H1 (cell line): ENCODE data around the gene DOP1A.

ENCODE experiments used
- ATF3 ChIP-seq: IDR thresholded peaks from 2 replicates; pipeline ENCODE4 v1.6.1; 2011; ENCODE audit warnings: low read depth, mild to moderate bottlenecking, low read length; ENCODE audit not compliant: insufficient read depth
- CTCF ChIP-seq, 3 experiments: IDR thresholded peaks; 1 replicate in 2 of 3; 2 replicates in 1 of 3; pipeline versions ENCODE4 v1.5.1 to v1.6.1; 2011; ENCODE audit warnings: low read length in 3 of 3, mild to moderate bottlenecking in 3 of 3, inconsistent platforms in 2 of 3, low read depth in 1 of 3, moderate library complexity in 1 of 3; ENCODE audit not compliant: insufficient read depth in 1 of 3; ENCODE audit errors: control extremely low read depth in 1 of 3
- E2F6 ChIP-seq: IDR thresholded peaks from 2 replicates; pipeline ENCODE4 v1.6.1; 2012; ENCODE audit warnings: inconsistent platforms
- EGR1 ChIP-seq: IDR thresholded peaks from 2 replicates; pipeline ENCODE4 v1.6.1; 2011; ENCODE audit warnings: low read depth, low read length, borderline replicate concordance
- EZH2 ChIP-seq: fragments of 200-600 bp; sonication (generic); IDR thresholded peaks from 2 replicates; pipeline ENCODE4 v1.7.1; 2012; ENCODE audit warnings: low read depth, mild to moderate bottlenecking, moderate library complexity, low read length, inconsistent platforms; ENCODE audit not compliant: severe bottlenecking
- GTF2F1 ChIP-seq: IDR thresholded peaks from 2 replicates; pipeline ENCODE4 v1.6.1; 2012; ENCODE audit warnings: low read depth, low read length, improper control_type of control experiment, borderline replicate concordance
- PHF8 ChIP-seq: fragments of 200-600 bp; sonication (generic); conservative IDR thresholded peaks from 2 replicates; pipeline ENCODE4 v1.7.1; 2012; ENCODE audit warnings: low read depth, mild to moderate bottlenecking, inconsistent platforms, low read length, moderate library complexity
- POLR2A ChIP-seq, 2 experiments: IDR thresholded peaks; 1 replicate in 1 of 2; 2 replicates in 1 of 2; pipeline ENCODE4 v1.6.1; 2011; ENCODE audit warnings: low read depth in 2 of 2, low read length in 2 of 2, mild to moderate bottlenecking in 2 of 2; ENCODE audit errors: control extremely low read depth in 1 of 2
- RAD21 ChIP-seq, 2 experiments: IDR thresholded peaks in 1 of 2; conservative IDR thresholded peaks in 1 of 2; 2 replicates each; pipeline ENCODE4 v1.6.1; 2011; ENCODE audit warnings: low read depth in 2 of 2, low read length in 2 of 2, improper control_type of control experiment in 1 of 2, inconsistent platforms in 1 of 2, mild to moderate bottlenecking in 1 of 2, moderate library complexity in 1 of 2
- RBBP5 ChIP-seq: IDR thresholded peaks from 2 replicates; pipeline ENCODE4 v1.7.1; 2012; ENCODE audit warnings: low read depth, mild to moderate bottlenecking, inconsistent platforms, low read length, moderate library complexity, borderline replicate concordance
- TAF1 ChIP-seq: IDR thresholded peaks from 2 replicates; pipeline ENCODE4 v1.6.1; 2011; ENCODE audit warnings: mild to moderate bottlenecking, low read depth, low read length
- TCF12 ChIP-seq: IDR thresholded peaks from 2 replicates; pipeline ENCODE4 v1.6.1; 2011; ENCODE audit warnings: low read depth, mild to moderate bottlenecking, low read length
- YY1 ChIP-seq: IDR thresholded peaks from 2 replicates; pipeline ENCODE4 v1.6.1; 2011; ENCODE audit warnings: low read depth, mild to moderate bottlenecking, low read length

GRCh38 chr6:83138118-83138722, 70.7 kb downstream of the DOP1A start:
- TF ChIP-seq EZH2 = no peak
- TF ChIP-seq POLR2A (IDR thresholded peaks at IDR 0.05; ENCODE audit: control extremely low read depth in 1 of 2, low read depth in 2 of 2, low read length in 2 of 2) = no peak
- no peak for TF ChIP-seq CTCF (IDR thresholded peaks at IDR 0.05; ENCODE audit: control extremely low read depth in 1 of 3, insufficient read depth in 1 of 3, low read depth in 1 of 3, low read length in 3 of 3)
- TF ChIP-seq ATF3 = no peak
- no peak for TF ChIP-seq RAD21 (IDR thresholded peaks at IDR 0.05 in 1 of 2, conservative IDR thresholded peaks at IDR 0.05 in 1 of 2; ENCODE audit: low read depth in 2 of 2, low read length in 2 of 2)
- TF ChIP-seq PHF8 = no peak
- TF ChIP-seq TCF12 = no peak
- TF ChIP-seq RBBP5 = no peak
- TF ChIP-seq TAF1 = no peak
- TF ChIP-seq GTF2F1 = no peak
- TF ChIP-seq E2F6 = no peak
- TF ChIP-seq EGR1 = no peak
- TF ChIP-seq YY1 = no peak
